RPMI8226 (cell line): ENCODE data around the gene ITGAE.
A peak's percentile ranks its signal among the peaks of the same experiment; 100 is the strongest.
"Not testable (repeated sequence)": the region's sequence is repeated elsewhere in the genome, so short reads cannot be mapped to it uniquely, and the experiment has no call there.

Experiments used
- DNase-seq: peaks from one replicate; pipeline ENCODE4 v3.0.0-alpha.2; 2015

ITGAE gene

GRCh38 chr17:3723556-3724377, 77.2 kb downstream of the ITGAE start, which contains the start of gene HASPIN:
Gene HASPIN, plus strand, starts transcription at chr17:3723903. Its CDS starts 33 bp downstream, at chr17:3723936.
- DNase-seq, result peak; percentile 95

DNA sequence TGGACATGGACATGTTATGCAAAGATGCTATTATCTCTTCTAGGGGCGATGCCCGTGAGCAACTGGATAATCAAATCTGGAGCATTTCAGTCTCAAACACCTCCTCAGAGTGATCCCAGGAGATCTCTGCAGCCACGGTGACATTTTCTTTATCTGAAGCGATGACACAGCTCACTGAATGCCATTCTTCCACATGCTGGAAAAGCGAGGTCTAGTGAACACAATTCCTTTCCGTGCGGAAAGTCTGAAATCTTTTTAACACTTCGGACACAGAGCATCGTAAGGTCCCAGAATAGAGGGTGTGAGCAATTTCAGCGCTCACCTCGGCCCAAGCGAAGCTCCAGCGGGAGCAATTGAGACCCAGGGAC, 77.8 kb downstream of the ITGAE start:
- DNase-seq, result no peak

DNA sequence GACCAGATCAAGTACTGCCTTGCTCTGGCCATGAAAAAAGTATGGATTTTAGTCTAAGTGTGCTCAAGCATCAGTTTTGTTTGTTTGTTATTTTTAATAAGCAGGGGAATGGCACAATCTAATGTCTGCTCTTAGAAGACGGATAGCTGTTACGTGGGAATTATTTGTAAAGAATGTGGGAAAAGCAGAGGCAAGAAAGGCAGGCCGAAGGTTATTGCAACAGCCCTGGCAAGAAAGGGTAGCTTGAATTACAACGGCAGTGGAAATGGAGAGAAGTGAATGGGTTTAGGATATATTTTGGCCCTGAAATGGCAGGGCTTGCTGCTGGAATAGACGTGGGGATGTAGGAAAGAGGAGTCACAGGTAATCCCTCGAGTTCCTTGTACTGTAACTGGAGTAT, 78.3 kb downstream of the ITGAE start:
- DNase-seq, result no peak

DNA sequence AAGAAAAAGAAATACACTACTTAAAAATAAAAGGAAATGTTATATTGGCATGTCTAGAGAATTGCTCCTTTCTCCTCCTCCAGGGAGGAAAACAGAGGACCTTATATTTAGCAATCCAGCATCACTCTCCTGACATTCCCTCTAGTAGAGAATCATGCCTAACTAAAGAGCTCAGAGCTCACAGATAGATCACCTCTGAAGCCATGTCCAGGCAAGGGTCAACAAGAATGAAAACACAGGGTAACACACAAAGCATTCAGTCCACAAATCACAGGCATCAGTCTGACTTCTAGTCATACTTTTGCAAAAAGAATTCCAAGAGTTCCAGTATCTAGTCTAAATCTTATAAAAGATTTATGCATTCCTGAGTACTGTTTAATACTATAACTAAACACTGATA, 81.7 kb downstream of the ITGAE start:
- DNase-seq, result no peak

GRCh38 chr17:3718201-3718600, 82.8 kb downstream of the ITGAE start:
- no peak for DNase-seq

DNA sequence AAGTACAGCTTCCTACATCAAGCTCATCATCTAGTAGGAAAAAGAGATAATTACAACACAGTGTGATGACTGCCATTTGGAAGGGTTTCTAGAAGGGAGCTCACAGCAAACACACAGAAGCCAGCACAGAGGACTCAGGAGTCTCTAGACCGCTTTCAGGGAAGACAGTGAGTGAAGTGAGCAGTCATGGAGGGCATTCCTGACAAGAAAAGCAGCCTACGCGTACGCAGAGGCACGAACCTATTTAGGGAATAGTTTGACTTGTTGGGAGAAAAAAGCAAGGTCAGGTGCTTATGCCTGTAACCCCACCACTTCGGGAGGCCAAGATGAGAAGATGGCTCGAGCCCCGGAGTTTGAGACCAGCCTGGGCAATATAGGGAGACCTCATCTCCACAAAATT, 85.7 kb downstream of the ITGAE start:
- DNase-seq, result no peak

DNA sequence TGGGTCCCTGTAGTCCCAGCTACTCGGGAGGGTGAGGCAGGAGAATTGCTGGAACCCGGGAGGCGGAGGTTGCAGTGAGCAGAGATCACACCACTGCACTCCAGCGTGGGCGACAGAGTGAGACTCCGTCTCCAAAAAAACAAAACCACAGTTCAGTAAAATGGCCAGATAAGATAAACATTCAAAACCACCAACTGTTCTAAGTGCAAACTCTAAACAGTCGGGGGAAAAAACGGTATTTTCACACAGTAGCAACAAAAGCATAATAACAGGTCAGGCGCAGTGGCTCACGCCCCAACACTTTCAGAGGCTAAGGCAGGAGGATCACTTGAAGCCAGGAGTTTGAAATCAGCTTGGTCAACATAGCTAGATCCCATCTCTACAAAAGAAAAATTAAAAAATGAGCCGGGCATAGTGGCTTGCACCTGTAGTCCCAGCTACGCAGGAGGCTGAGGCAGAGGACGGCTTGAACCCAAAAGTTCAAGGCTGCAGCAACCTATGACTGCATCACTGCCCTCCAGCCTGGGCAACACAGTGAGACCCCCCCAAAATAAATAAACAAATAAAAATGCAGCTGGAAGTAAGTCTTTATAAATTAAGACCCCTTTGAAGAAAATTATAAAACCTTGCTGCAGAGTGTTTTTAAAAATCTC, 88.1 kb downstream of the ITGAE start:
- no peak for DNase-seq

GRCh38 chr17:3710951-3711383, 90.0 kb downstream of the ITGAE start:
- peak; percentile 82 for DNase-seq

DNA sequence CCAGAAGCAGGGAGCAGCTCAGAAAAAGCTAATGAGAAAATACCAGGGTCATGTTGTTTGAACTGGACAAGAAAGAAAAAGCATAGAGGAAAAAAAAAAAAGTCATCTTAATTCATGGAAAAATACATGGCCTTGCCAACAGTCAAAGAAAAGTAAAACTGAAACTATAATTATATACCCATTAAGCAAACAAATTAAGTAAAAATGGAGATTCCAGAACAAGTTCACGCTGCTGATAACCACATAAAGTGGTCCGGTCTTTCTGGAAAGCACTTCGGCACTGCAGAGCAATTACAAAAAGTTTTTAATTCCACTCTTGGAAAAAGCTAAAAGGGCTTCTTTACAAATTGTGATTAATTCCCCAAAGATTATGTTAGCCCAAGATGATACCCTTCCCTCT, 92.6 kb downstream of the ITGAE start:
- DNase-seq, result no peak

DNA sequence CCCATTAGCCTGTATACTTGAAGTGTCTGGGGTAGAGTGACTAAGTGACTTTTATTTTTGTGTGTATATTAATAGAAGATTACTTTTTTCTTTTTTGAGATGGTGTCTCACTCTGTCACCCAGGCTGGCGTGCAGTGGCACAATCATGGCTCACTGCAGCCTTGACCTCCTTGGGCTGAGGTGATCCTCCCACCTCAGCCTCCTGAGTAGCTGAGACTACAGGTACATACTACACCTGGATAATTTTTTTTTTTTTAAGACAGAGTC, 95.3 kb downstream of the ITGAE start:
- not testable (repeated sequence) for DNase-seq

- no peak for DNase-seq
Measured at GRCh38 chr17:3704931-3705717, 95.9 kb downstream of the ITGAE start.

DNA sequence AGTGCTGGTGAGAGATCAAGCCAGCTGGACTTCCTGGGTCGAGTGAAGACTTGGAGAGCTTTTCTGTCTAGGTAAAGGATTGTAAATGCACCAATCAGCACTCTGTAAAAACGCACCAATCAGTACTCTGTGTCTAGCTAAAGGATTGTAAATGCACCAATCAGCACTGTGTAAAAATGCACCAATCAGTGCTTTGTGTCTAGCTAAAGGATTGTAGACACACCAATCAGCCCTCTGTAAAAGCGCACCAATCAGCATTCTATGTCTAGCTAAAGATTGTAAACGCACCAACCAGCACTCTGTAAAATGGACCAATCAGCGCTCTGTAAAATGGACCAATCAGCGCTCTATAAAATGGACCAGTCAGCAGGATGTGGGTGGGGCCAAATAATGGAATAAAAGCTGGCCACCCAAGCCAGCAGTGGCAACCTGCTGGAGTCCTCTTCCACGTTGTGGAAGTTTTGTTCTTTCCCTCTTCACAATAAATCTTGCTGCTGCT, 98.9 kb downstream of the ITGAE start:
- DNase-seq, result not testable (repeated sequence)

- DNase-seq, result no peak
Measured at GRCh38 chr17:3699951-3700350, 101.0 kb downstream of the ITGAE start.

DNA sequence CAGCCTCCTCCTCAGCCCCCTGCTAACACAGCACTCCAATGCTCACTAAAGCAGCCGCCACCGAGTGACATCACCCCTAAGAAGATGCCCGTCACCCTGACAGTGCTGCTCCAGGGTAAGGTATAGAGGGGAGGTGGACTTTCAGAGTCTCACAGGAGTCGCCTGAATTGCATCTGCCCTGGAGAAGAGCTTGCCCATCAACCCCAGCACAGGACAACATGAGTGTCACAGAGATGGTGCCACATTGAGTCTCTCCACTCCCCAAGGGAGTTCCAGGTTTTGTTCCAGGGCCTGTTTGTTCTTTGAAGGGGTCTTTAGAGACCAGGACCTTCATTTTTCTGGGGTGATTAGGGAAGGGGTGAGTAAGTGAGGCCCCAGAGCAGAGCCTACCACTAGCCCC, 102.8 kb downstream of the ITGAE start:
- no peak for DNase-seq

DNA sequence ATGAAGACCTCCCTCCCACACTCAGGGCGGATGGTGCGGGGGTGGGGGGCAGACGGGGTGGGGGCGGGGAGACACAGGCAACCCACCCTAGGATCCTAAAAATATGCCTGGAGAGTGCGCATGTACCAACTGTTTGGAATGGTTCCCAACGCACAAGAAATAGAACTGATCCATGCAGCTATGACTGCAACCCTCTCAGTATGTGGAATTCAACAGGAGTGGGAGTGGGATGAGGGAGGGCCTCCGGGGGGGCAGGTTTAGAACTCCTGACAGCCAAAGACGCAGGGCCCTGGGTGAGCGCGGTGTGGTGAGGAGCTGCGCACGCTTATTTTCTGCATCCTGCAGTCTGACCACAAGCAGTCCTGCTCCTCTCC, 103.9 kb downstream of the ITGAE start:
- no peak for DNase-seq

- peak; percentile 43 for DNase-seq
Measured at GRCh38 chr17:3695723-3696411, 105.1 kb downstream of the ITGAE start, which contains the start of gene P2RX5. Gene P2RX5, minus strand, starts transcription at chr17:3696155. Its CDS starts 150 bp downstream, at chr17:3696005.

GRCh38 chr17:3695129-3695722, 105.8 kb downstream of the ITGAE start:
- DNase-seq, result peak; percentile 41

DNA sequence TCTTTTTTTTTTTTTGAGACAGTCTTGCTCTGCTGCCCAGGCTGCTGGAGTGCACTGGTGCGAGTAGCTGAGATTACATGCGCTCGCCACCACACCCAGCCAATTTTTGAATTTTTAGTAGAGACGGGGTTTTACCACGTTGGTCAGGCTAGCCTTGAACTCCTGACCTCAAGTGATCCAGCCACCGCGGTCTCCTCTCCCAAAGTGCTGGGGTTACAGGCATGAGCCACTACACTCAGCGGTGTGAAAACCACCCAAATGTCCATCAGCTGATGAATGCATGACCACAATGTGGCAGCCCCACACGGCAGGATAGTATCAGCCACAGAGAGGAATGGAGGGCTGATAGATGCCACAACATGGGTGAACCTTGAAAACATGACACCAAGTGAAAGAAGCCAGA, 107.2 kb downstream of the ITGAE start:
- peak; percentile 10 for DNase-seq

GRCh38 chr17:3693141-3693540, 107.8 kb downstream of the ITGAE start:
- DNase-seq, result no peak

- no peak for DNase-seq
Measured at GRCh38 chr17:3692346-3692745, 108.6 kb downstream of the ITGAE start.

GRCh38 chr17:3691617-3692067, 109.3 kb downstream of the ITGAE start:
- DNase-seq, result no peak

DNA sequence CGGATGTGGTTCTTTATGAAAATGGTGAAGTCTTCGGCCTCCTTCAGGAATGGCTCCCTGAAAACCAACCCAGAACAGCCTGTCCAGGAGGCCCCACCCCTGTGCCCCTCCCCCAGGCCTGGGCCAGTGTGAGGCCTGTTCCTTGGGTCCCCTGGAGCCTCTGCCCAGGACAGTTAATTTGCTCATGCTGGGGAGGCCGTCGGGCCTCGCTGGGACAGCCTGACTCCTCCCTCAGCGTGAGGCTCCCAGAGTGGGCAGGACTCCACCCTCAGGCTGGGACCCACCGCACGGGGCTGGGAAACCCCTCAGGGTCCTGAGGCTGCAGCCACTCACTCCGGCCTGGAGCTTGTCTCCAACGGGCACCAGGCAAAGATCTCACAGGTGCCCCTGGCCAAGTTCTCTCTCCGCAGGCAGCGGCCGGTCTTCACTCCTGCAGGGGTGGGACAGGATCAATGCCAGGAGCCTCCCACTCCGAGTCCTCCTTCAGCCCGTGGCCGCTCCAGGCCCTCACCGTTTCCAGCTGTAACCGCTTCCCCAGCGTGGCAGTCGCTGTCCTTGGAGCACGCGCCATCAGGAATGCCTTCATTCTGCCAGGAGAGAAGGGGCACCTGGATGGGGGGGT, 110.8 kb downstream of the ITGAE start:
- no peak for DNase-seq
